Measurements from ENCODE around the gene PRIM1.

Gene PRIM1

DNA sequence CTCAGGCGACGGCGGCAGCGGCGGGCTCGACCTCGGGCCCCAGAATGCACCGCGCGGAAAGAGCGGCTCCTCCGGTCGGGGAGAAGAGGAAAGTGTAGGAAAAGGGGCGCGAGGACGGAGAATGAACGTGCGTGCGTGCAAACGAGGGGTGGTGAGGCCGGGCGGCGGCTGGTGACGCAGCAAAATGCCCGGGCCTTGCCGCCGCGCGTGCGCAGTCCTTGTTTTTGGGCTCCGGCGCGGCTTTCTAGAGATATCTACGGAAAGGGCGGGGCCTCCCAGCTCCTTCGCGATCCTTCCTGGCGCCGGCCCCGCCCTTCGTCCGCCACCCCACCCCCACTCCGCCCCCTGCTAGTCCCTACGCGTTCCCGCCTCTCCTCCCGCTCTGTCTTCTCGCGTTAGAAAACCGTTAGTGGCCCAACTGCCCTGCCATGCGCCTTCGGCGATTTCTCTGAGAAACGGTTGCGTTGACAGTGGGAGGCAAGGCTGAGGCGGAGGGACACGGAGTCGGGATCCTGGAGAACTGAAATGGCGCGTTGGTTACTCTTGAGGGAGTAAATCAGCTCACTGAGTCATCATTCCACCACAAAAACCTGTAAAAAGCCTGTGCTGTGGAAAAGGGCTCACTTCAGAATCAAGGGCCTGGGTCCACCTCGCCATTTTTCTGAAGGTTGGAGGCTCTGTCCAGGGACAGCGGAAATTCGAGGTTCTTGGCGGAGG is 63.8 kb downstream of the PRIM1 start, which contains the start of gene PTGES3:
Gene PTGES3 (minus strand): TSS at position 156 of the 717 bp plus-strand sequence. CDS start 285 bp downstream, outside the sequence.
- Mint-ChIP-seq H3K27me3 (ENCODE audit: low read depth, poor library complexity) (no peaks in the 10 kb centered on the region), H3K4me3 (peak within 1 kb of the TSS; percentile 98), H3K27ac (peak within 1 kb of the TSS; percentile 100), H3K36me3 (ENCODE audit: low read depth) (peaks cover 23% of the 10 kb centered on the region), H3K9me3 (peaks cover 13% of the 10 kb centered on the region), H3K4me1 (peaks cover 35% of the 10 kb centered on the region)
- DNase-seq, result peak; percentile 97
- TF ChIP-seq, protein P1, sequence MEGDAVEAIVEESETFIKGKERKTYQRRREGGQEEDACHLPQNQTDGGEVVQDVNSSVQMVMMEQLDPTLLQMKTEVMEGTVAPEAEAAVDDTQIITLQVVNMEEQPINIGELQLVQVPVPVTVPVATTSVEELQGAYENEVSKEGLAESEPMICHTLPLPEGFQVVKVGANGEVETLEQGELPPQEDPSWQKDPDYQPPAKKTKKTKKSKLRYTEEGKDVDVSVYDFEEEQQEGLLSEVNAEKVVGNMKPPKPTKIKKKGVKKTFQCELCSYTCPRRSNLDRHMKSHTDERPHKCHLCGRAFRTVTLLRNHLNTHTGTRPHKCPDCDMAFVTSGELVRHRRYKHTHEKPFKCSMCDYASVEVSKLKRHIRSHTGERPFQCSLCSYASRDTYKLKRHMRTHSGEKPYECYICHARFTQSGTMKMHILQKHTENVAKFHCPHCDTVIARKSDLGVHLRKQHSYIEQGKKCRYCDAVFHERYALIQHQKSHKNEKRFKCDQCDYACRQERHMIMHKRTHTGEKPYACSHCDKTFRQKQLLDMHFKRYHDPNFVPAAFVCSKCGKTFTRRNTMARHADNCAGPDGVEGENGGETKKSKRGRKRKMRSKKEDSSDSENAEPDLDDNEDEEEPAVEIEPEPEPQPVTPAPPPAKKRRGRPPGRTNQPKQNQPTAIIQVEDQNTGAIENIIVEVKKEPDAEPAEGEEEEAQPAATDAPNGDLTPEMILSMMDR (IDR thresholded peaks at IDR 0.05), result no peak

DNA sequence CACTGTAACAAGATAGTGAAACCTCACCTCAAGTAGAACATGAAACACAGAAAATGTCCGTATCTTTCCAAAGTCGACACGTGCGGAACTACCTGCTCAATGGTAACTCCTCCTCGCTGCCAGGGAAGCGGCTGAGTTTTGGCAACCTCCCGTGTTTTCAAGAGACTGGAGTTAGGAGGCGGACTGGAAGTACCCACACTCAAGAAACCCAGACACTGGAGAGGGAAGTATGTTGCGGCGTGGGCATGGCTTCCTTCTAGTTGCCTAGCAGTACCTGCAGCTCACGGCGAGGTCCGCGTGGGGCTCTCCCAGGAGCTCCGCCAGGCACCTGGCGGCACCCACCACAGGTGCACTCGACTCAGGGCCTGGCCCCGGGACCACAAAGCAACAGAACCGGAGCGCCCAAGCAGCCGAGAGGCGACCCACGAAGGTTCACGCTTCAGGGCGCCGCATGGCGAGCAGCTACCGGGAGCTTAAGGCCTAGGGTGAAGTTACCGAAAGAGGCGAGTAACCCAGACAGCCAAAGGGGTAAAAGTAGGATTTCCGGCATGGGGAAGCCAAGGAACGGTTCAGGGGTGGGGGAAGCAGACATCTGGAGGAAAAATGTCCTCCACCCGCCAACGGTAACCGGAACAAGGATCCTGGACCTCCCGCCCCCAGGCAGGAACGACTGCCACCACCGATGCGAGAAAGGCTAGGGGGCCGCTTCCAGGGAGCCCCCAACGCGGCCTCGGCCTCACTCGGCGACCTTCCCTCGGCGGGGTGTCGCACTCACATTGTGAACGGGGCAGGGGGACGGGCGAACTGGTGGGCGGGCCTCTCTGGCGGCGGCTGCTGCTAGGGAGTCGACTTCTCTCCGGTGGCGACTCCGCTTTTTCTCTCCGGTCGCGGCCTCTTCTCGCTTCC is 64.6 kb downstream of the PRIM1 start:
- TF ChIP-seq, protein P1 (IDR thresholded peaks at IDR 0.05), result no peak
- no peaks in the 10 kb centered on the region for H3K27me3 Mint-ChIP-seq (ENCODE audit: low read depth, poor library complexity)
- peak overlapping the region; percentile 98 for H3K4me3 Mint-ChIP-seq
- H3K27ac Mint-ChIP-seq, result peak overlapping the region; percentile 100
- peaks cover 35% of the 10 kb centered on the region for H3K4me1 Mint-ChIP-seq
- DNase-seq, result peak; percentile 40
- H3K36me3 Mint-ChIP-seq (ENCODE audit: low read depth), result peaks cover 29% of the 10 kb centered on the region
- H3K9me3 Mint-ChIP-seq, result peaks cover 18% of the 10 kb centered on the region

DNA sequence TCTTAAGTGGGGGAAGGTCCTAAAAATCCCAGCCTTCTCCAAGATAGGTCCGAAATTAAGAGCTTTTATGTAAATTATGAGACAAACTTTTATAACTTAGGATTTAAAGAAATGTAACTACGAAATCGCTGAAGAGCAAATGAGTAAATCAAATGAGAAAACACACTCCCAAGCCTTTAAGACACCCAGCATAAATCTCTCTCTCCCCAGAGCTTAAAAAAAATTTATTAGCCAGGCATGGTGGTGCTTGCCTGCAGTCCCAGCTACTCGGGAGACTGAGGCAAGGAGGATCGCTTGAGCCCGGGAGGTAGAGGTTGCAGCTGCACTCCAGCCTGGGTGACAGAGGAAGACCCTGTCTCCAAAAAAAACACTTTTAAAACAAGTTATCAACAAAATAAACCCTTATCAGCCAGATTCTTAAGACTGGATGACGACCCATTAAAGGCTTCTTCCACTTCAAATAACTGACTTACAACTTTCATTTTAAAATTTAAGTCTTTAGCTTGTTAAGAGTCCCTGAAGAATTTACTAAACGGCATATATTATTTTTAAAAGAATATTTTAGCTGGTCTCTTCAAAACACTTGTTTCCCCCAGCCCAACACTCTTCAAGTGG is 67.3 kb downstream of the PRIM1 start:
- Mint-ChIP-seq H3K4me3 (peak overlapping the region; percentile 77), H3K4me1 (peaks cover 35% of the 10 kb centered on the region)

DNA sequence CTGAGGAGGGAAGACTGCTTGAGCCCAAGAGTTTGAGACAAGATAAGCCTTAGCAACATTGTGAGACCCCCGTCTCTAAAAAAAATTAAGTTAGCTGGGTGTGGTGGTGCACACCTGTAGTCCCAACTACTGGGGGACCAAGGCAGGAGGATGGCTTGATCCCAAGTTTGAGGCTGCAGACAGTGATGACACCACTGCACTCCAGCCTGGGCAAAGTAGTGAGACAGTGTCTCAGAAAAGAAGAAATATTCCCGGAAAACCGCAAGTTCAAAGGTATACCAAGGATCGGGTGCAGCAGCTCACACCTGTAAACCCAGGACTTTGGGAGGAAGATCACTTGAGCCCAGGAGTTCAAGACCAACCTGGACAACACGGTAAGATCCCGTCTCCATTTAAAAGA is 69.8 kb downstream of the PRIM1 start:
- Mint-ChIP-seq H3K4me3 (no peak overlapping the region), H3K27me3 (ENCODE audit: low read depth, poor library complexity) (no peaks in the 10 kb centered on the region), H3K27ac (no peak overlapping the region), H3K36me3 (ENCODE audit: low read depth) (peaks cover 70% of the 10 kb centered on the region), H3K9me3 (peaks cover 18% of the 10 kb centered on the region), H3K4me1 (peaks cover 25% of the 10 kb centered on the region)
- no peak for DNase-seq
- TF ChIP-seq, protein P1 (IDR thresholded peaks at IDR 0.05), result no peak

More for the DNA sequence above, 67.3 kb downstream of the PRIM1 start:
- DNase-seq, result no peak
- peak overlapping the region; percentile 66 for H3K27ac Mint-ChIP-seq
- no peaks in the 10 kb centered on the region for H3K27me3 Mint-ChIP-seq (ENCODE audit: low read depth, poor library complexity)
- H3K36me3 Mint-ChIP-seq (ENCODE audit: low read depth), result peaks cover 51% of the 10 kb centered on the region
- peaks cover 18% of the 10 kb centered on the region for H3K9me3 Mint-ChIP-seq
- TF ChIP-seq, protein P1 (IDR thresholded peaks at IDR 0.05), result no peak
